Measurements from ENCODE around the gene MDGA2.

GRCh38 chr14:47674148-47674542, 1.3 kb downstream of the MDGA2 start:
- TF ChIP-seq CTCF (IDR thresholded peaks at IDR 0.05), result no peak
- TF ChIP-seq MAX (IDR thresholded peaks at IDR 0.05; ENCODE audit: low read depth), result no peak
- TF ChIP-seq NFIC (IDR thresholded peaks at IDR 0.05; ENCODE audit: borderline replicate concordance), result no peak
- TF ChIP-seq USF2 (IDR thresholded peaks at IDR 0.05; ENCODE audit: borderline replicate concordance, low read depth, low read length), result no peak
- no peak for TF ChIP-seq USF1 (IDR thresholded peaks at IDR 0.05; ENCODE audit: borderline replicate concordance, low read depth)

All from SK-N-SH (cell line).